Trophoblast cell (in vitro differentiated cells and primary cell): ENCODE measurements around the gene USF1.
A peak's percentile ranks its signal among the peaks of the same experiment; 100 is the strongest.

ENCODE experiments used
- DNase-seq, 2 donors: peaks; one replicate each; pipeline ENCODE4 v3.0.0-alpha.2; 2016
- H2AFZ ChIP-seq: 2 replicates; pipeline ENCODE4 v1.6.1; 2013; ENCODE audit warnings: low read length, moderate library complexity, mild to moderate bottlenecking; ENCODE audit not compliant: insufficient read depth, poor library complexity
- H2AK5ac ChIP-seq: 2 replicates; pipeline ENCODE4 v1.6.1; 2013; ENCODE audit warnings: mild to moderate bottlenecking, low read length
- H2BK120ac ChIP-seq: 2 replicates; pipeline ENCODE4 v1.6.1; 2013; ENCODE audit warnings: low read length, mild to moderate bottlenecking, moderate library complexity; ENCODE audit not compliant: insufficient read depth, poor library complexity
- H2BK12ac ChIP-seq: 2 replicates; pipeline ENCODE4 v1.6.1; 2013; ENCODE audit warnings: mild to moderate bottlenecking, low read length, moderate library complexity
- H2BK5ac ChIP-seq: 2 replicates; pipeline ENCODE4 v1.6.1; 2013; ENCODE audit warnings: low read length, low read depth, moderate library complexity, mild to moderate bottlenecking; ENCODE audit not compliant: poor library complexity
- H3K14ac ChIP-seq: 2 replicates; pipeline ENCODE4 v1.6.1; 2013; ENCODE audit warnings: mild to moderate bottlenecking, low read length
- H3K18ac ChIP-seq: 2 replicates; pipeline ENCODE4 v1.6.1; 2013; ENCODE audit warnings: mild to moderate bottlenecking, low read length
- H3K23ac ChIP-seq: 2 replicates; pipeline ENCODE4 v1.6.1; 2013; ENCODE audit warnings: low read length
- H3K27ac ChIP-seq: 2 replicates; pipeline ENCODE4 v1.5.1; 2013; ENCODE audit warnings: low read depth, mild to moderate bottlenecking, inconsistent platforms, low read length, moderate library complexity
- H3K27me3 ChIP-seq: 2 replicates; pipeline ENCODE4 v1.6.1; 2013; ENCODE audit warnings: inconsistent platforms, mild to moderate bottlenecking, low read length, moderate library complexity; ENCODE audit not compliant: insufficient read depth
- H3K36me3 ChIP-seq, 2 experiments: 1 replicate in 1 of 2; 2 replicates in 1 of 2; pipeline ENCODE4 v1.6.1; 2013; ENCODE audit warnings: low read length in 2 of 2, mild to moderate bottlenecking in 2 of 2, moderate library complexity in 1 of 2; ENCODE audit not compliant: insufficient read depth in 2 of 2, control insufficient read depth in 1 of 2
- H3K4ac ChIP-seq: 2 replicates; pipeline ENCODE4 v1.6.1; 2013; ENCODE audit warnings: low read depth, mild to moderate bottlenecking, low read length, moderate library complexity
- H3K4me1 ChIP-seq, 2 experiments: 1 replicate in 1 of 2; 2 replicates in 1 of 2; pipeline ENCODE4 v1.6.1; 2013; ENCODE audit warnings: low read length in 2 of 2, mild to moderate bottlenecking in 2 of 2, moderate library complexity in 1 of 2; ENCODE audit not compliant: insufficient read depth in 2 of 2, control insufficient read depth in 1 of 2
- H3K4me2 ChIP-seq: 2 replicates; pipeline ENCODE4 v1.6.1; 2013; ENCODE audit warnings: inconsistent platforms, mild to moderate bottlenecking, low read length, moderate library complexity
- H3K4me3 ChIP-seq: 2 replicates; pipeline ENCODE4 v1.5.1; 2013; ENCODE audit warnings: mild to moderate bottlenecking, low read depth, low read length, inconsistent platforms
- H3K79me1 ChIP-seq: one replicate; pipeline ENCODE4 v1.6.1; 2013; ENCODE audit warnings: low read length
- H3K79me2 ChIP-seq: 2 replicates; pipeline ENCODE4 v1.6.1; 2013; ENCODE audit warnings: low read length, mild to moderate bottlenecking; ENCODE audit not compliant: control insufficient read depth, insufficient read depth, poor library complexity
- H3K9ac ChIP-seq: 2 replicates; pipeline ENCODE4 v1.6.1; 2013; ENCODE audit warnings: mild to moderate bottlenecking, low read length
- H3K9me3 ChIP-seq: 2 replicates; pipeline ENCODE4 v1.6.1; 2013; ENCODE audit warnings: low read depth, mild to moderate bottlenecking, control low read depth, inconsistent platforms, low read length; ENCODE audit not compliant: insufficient read depth
- H4K12ac ChIP-seq: 2 replicates; pipeline ENCODE4 v1.6.1; 2013; ENCODE audit warnings: low read depth, mild to moderate bottlenecking, low read length, moderate library complexity
- H4K8ac ChIP-seq: 2 replicates; pipeline ENCODE4 v1.6.1; 2013; ENCODE audit warnings: low read depth, mild to moderate bottlenecking, low read length, moderate library complexity
- H4K91ac ChIP-seq: one replicate; pipeline ENCODE4 v1.6.1; 2013; ENCODE audit warnings: low read depth, mild to moderate bottlenecking, low read length, moderate library complexity
- WGBS: extraction: QIAGEN DNeasy Blood & Tissue Kit; methylation state at CpG from one replicate; pipeline ENCODE4 v1.1.7; 2013; ENCODE audit warnings: missing lambda C conversion rate; ENCODE audit not compliant: insufficient read length, insufficient coverage; ENCODE audit errors: extremely low coverage; 5-methylcytosine and 5-hydroxymethylcytosine counted together

USF1 gene

GRCh38 chr1:161012420-161012819 lies 33.4 kb downstream of the USF1 start:
- Histone ChIP-seq H2AFZ (no peak overlapping the region), H3K4ac (peak overlapping the region; percentile 59), H2BK12ac (no peak overlapping the region), H4K91ac (no peak overlapping the region), H3K23ac (no peak overlapping the region), H3K36me3 (peaks cover 0 to 1% of the 10 kb centered on the region in 2 experiments), H4K8ac (no peak overlapping the region), H3K14ac (no peak overlapping the region), H2BK5ac (peak overlapping the region; percentile 49), H3K27ac (peak overlapping the region; percentile 93), H2BK120ac (no peak overlapping the region), H3K4me2 (no peak overlapping the region), H3K18ac (no peak overlapping the region), H4K12ac (no peak overlapping the region), H3K9me3 (no peaks in the 10 kb centered on the region), H3K4me3 (no peak overlapping the region), H3K79me2 (peaks cover 14% of the 10 kb centered on the region), H3K9ac (no peak overlapping the region), H3K4me1 (peaks cover 32 to 35% of the 10 kb centered on the region in 2 experiments), H3K79me1 (peaks cover 26% of the 10 kb centered on the region), H3K27me3 (no peaks in the 10 kb centered on the region), H2AK5ac (no peak overlapping the region)
- DNase-seq = no peak
- WGBS = no CpG with 5 or more reads among the region's 3 CpGs

- Histone ChIP-seq H3K27me3 (no peaks in the 10 kb centered on the region), H4K91ac (peak overlapping the region; percentile 71)
- no CpG with 5 or more reads among the region's 7 CpGs for WGBS
These were observed 36.1 kb downstream of the USF1 start for GRCh38 chr1:161009602-161010211.

DNA sequence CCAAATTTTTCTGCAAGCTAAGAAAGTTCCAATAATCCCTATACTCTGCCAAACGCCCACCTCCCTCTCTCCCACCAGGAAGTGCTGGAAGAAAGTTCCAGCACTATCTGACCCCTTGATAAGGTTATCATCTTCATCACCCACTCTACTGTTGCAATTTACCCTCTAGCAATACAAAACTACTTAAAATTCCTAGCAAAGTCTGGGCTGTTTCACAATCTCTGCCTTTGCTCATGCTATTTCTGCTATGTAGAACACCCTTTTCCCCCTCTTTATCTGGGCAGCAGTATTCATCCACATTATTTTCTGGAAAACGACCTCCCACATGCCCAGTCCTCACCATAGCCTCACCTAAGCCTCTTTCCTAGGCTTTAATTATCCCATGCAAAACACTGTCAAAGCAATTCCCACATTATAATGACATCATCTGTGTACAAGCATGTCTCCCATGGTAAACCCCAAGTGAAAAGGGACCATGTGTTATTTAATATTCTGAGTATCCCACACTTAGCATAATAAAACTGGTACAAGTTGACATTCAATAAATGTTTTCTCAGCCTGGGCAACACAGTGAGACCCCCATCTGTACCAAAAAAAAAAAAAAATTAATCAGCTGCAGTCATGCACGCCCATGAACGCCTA lies 36.8 kb downstream of the USF1 start:
- WGBS = no CpG with 5 or more reads among the region's 4 CpGs
- Histone ChIP-seq H3K4me3 (no peak overlapping the region), H3K18ac (no peak overlapping the region), H2BK120ac (no peak overlapping the region), H3K27me3 (no peaks in the 10 kb centered on the region), H2BK5ac (no peak overlapping the region), H2AFZ (no peak overlapping the region), H3K4ac (no peak overlapping the region), H3K79me2 (peaks cover 32% of the 10 kb centered on the region), H3K9me3 (no peaks in the 10 kb centered on the region), H2BK12ac (no peak overlapping the region), H3K36me3 (peaks cover 3 to 4% of the 10 kb centered on the region in 2 experiments), H3K14ac (no peak overlapping the region), H3K4me2 (peak overlapping the region; percentile 38), H3K27ac (peak overlapping the region; percentile 90), H2AK5ac (no peak overlapping the region), H4K8ac (no peak overlapping the region), H3K4me1 (peaks cover 25 to 43% of the 10 kb centered on the region in 2 experiments), H3K9ac (no peak overlapping the region), H3K23ac (no peak overlapping the region), H4K91ac (no peak overlapping the region), H4K12ac (no peak overlapping the region), H3K79me1 (peaks cover 21% of the 10 kb centered on the region)
- peak; percentile 67 to 98 for DNase-seq

More at GRCh38 chr1:161009602-161010211, 36.1 kb downstream of the USF1 start:
- H3K4me2 ChIP-seq = no peak overlapping the region
- no peak overlapping the region for H3K23ac ChIP-seq
- H3K4ac ChIP-seq = peak overlapping the region; percentile 72
- H2BK120ac ChIP-seq = peak overlapping the region; percentile 50
- H2BK12ac ChIP-seq = peak overlapping the region; percentile 86
- H3K79me2 ChIP-seq = peaks cover 26% of the 10 kb centered on the region
- peak overlapping the region; percentile 88 for H2BK5ac ChIP-seq
- peak overlapping the region; percentile 63 for H3K18ac ChIP-seq
- peaks cover 3 to 4% of the 10 kb centered on the region in 2 experiments for H3K36me3 ChIP-seq
- no peak overlapping the region for H4K12ac ChIP-seq
- no peak overlapping the region for H3K4me3 ChIP-seq
- no peak overlapping the region for H3K9ac ChIP-seq
- H3K4me1 ChIP-seq = peaks cover 30 to 47% of the 10 kb centered on the region in 2 experiments
- peak overlapping the region; percentile 44 for H3K14ac ChIP-seq
- peak; percentile 89 to 90 for DNase-seq
- H3K9me3 ChIP-seq = no peaks in the 10 kb centered on the region
- no peak overlapping the region for H2AFZ ChIP-seq
- H4K8ac ChIP-seq = peak overlapping the region; percentile 68
- peaks cover 26% of the 10 kb centered on the region for H3K79me1 ChIP-seq
- peak overlapping the region; percentile 89 for H3K27ac ChIP-seq
- no peak overlapping the region for H2AK5ac ChIP-seq

GRCh38 chr1:161007369-161007768 lies 38.4 kb downstream of the USF1 start:
- Histone ChIP-seq H2AFZ (no peak overlapping the region), H3K79me1 (peaks cover 13% of the 10 kb centered on the region), H2BK12ac (no peak overlapping the region), H3K23ac (no peak overlapping the region), H3K36me3 (peaks cover 3 to 4% of the 10 kb centered on the region in 2 experiments), H3K14ac (no peak overlapping the region), H4K8ac (no peak overlapping the region), H3K27ac (no peak overlapping the region), H3K4me2 (no peak overlapping the region), H3K27me3 (no peaks in the 10 kb centered on the region), H2BK5ac (peak overlapping the region; percentile 65), H3K18ac (no peak overlapping the region), H3K4ac (peak overlapping the region; percentile 99), H3K4me3 (no peak overlapping the region), H2BK120ac (no peak overlapping the region), H2AK5ac (no peak overlapping the region), H3K4me1 (peaks cover 16 to 34% of the 10 kb centered on the region in 2 experiments), H4K91ac (no peak overlapping the region), H3K79me2 (peaks cover 30% of the 10 kb centered on the region), H3K9ac (no peak overlapping the region), H3K9me3 (no peaks in the 10 kb centered on the region), H4K12ac (no peak overlapping the region)
- WGBS = no CpG with 5 or more reads among the region's 2 CpGs
- no peak for DNase-seq
